HEK293T (cell line): Measurements from ENCODE around the gene COL1A2.

Source experiments
- FOXK2 ChIP-seq: fragments of 450-650 bp; IDR thresholded peaks from 2 replicates; pipeline ENCODE4 v1.6.1; 2016; ENCODE audit warnings: mild to moderate bottlenecking
- FOXM1 ChIP-seq: fragments of 450-650 bp; IDR thresholded peaks from 2 replicates; pipeline ENCODE4 v1.6.1; 2017; ENCODE audit warnings: mild to moderate bottlenecking, borderline replicate concordance
- LEF1 ChIP-seq: fragments of 450-650 bp; IDR thresholded peaks from 2 replicates; pipeline ENCODE4 v1.6.1; 2017; ENCODE audit warnings: mild to moderate bottlenecking, borderline replicate concordance
- SP1 ChIP-seq: fragments of 450-650 bp; IDR thresholded peaks from 2 replicates; pipeline ENCODE4 v1.6.1; 2017
- TARDBP ChIP-seq: fragments of 450-650 bp; IDR thresholded peaks from 2 replicates; pipeline ENCODE4 v1.6.1; 2016
- ZNF384 ChIP-seq: fragments of 450-650 bp; IDR thresholded peaks from 2 replicates; pipeline ENCODE4 v1.6.1; 2016
- TF ChIP-seq, protein P1 (sequence below): fragments of 450-650 bp; IDR thresholded peaks from 2 replicates; pipeline ENCODE4 v1.6.1; 2016

DNA sequence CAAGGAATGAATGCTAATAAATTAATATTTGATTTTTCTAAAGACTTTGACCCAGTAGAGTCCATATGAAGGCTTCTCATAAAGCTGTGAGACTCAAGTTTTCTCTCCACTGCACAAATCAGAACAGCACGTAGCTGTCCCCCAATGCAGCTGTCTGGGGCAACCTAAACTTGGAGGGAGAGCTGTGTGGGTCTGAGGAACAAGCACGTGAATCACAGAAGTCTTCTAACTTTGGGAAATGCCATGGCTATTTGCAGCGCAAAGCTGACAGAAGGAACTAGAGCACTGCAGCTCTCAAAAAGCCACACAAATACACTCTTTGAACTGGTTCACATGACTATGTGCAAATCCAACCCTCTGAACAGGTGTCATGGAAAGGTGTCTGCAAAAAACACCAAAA is 47.9 kb downstream of the COL1A2 start:
- no peak for TF ChIP-seq SP1
- no peak for TF ChIP-seq TARDBP
- TF ChIP-seq FOXK2, result no peak
- no peak for TF ChIP-seq FOXM1
- no peak for TF ChIP-seq ZNF384
- TF ChIP-seq, protein P1, sequence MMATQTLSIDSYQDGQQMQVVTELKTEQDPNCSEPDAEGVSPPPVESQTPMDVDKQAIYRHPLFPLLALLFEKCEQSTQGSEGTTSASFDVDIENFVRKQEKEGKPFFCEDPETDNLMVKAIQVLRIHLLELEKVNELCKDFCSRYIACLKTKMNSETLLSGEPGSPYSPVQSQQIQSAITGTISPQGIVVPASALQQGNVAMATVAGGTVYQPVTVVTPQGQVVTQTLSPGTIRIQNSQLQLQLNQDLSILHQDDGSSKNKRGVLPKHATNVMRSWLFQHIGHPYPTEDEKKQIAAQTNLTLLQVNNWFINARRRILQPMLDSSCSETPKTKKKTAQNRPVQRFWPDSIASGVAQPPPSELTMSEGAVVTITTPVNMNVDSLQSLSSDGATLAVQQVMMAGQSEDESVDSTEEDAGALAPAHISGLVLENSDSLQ, result no peak
- TF ChIP-seq LEF1, result no peak
